Fibroblast of pulmonary artery (primary cell): ENCODE measurements around the gene RBM39.
"Not testable (repeated sequence)": the region's sequence is repeated elsewhere in the genome, so short reads cannot be mapped to it uniquely, and the experiment has no call there.

Experiments
- DNase-seq: peaks from one replicate; pipeline ENCODE4 v3.0.0-alpha.2; 2010; ENCODE audit warnings: low read depth
- H3K4me3 ChIP-seq: replicated peaks from 2 replicates; pipeline ENCODE4 v1.5.1; 2011; ENCODE audit warnings: low read depth, mild to moderate bottlenecking, control low read depth, low read length, moderate library complexity
- TF ChIP-seq, protein P1 (sequence below): IDR thresholded peaks from 2 replicates; pipeline ENCODE4 v1.5.1; 2011; ENCODE audit warnings: mild to moderate bottlenecking, control low read depth, low read length, inconsistent platforms; ENCODE audit errors: missing control alignments

The RBM39 gene

DNA sequence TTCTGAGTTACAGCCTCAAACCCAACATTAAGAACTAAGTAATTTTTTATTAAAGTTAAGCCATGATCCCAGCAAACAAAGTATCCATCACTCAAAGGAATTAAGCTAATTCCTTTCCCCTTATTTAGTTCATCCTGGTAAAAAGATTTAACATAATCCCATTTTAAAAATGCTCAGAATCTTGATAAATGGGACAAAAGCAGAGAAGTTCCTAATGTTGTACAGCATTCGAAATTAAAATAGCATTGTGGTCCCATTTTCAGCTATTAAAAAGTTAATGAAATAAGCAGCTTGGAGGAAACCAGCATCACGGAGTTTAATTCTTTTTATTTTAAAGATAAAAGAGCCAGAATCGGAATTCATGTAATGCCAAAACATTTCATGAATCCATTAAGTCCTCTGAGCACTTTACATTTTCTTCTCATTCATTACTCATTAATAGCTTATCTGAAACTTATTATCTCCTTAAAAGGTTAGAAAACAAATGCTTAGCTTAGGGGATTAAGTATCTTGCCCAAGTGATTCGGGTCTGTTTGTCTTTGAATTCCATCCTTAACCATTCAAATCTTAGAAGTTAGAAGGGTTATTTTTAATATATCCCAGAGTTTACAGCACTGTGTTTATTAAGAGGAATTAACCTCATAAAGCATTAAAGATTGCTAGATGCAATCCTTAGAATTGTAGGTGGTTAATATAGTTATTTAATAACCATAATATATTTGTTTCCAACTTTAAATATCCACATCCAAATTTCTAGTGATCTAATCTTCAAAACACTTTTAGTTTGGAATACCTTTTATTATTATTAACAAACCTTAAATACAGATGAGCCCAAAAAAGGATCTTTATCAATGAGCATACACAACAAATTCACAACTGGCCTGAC lies 11.2 kb downstream of the RBM39 start:
- TF ChIP-seq, protein P1, sequence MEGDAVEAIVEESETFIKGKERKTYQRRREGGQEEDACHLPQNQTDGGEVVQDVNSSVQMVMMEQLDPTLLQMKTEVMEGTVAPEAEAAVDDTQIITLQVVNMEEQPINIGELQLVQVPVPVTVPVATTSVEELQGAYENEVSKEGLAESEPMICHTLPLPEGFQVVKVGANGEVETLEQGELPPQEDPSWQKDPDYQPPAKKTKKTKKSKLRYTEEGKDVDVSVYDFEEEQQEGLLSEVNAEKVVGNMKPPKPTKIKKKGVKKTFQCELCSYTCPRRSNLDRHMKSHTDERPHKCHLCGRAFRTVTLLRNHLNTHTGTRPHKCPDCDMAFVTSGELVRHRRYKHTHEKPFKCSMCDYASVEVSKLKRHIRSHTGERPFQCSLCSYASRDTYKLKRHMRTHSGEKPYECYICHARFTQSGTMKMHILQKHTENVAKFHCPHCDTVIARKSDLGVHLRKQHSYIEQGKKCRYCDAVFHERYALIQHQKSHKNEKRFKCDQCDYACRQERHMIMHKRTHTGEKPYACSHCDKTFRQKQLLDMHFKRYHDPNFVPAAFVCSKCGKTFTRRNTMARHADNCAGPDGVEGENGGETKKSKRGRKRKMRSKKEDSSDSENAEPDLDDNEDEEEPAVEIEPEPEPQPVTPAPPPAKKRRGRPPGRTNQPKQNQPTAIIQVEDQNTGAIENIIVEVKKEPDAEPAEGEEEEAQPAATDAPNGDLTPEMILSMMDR = no peak
- no peak for DNase-seq

DNA sequence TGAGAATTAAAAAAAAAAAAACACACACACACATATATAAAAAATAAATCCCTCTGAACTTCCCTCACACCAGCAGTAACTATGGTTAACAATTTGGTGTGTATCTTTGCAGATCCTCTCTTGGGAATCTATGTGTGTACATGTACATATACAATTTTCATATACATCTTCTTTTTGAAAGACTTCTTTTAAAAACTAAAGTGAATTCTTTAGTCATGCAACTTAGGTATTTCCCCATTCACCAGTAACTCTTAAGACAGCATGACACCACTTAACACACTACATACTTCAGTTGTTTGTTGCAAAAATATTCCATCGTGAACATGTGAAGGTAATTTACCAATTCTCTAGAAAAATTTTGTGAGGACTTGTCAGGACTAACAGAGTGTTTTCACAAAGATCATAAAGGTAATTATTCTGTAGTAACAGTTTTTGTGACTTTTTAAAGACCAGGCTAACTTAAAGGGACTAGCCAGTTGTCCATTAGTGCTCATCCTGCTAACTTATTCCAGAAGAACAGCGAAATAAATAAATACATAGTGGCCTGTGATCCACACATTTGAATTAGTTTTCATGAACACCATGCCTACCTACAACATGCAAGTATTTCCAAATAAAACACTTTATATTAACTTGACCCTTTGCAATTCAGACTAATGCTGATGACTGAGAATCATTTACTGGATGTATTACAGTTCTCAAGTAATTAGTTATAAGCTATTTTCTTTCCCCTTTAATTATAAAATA lies 12.1 kb downstream of the RBM39 start:
- DNase-seq = no peak
- TF ChIP-seq, protein P1 = no peak
- no peak overlapping the region for H3K4me3 ChIP-seq

More for the DNA sequence above, 11.2 kb downstream of the RBM39 start:
- no peak overlapping the region for H3K4me3 ChIP-seq

DNA sequence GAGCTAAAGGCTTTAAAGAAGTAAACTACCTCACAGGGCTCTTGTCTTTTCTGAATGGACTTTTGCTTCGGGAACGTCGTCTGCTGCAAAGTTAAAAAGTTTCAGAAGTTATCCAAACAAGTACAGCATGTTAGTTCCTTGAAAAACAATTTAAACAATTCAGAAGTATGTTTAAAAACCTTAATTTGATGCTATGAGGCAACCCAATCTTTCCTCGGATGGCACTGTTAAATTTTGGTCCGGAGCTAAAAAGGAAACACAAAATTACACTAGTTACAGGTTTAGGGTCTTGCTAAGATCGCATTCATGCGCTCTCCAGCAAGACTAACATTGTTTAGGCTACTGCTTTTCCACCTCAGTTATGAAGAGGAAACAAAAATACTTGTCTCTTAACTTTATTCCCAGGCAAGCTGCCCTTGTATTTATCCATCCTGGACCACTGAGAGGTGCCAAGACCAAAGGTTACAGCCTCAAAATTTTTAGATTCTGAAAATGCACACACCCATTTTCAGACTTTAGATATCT lies 12.7 kb downstream of the RBM39 start:
- H3K4me3 ChIP-seq = no peak overlapping the region
- TF ChIP-seq, protein P1 = no peak
- no peak for DNase-seq

DNA sequence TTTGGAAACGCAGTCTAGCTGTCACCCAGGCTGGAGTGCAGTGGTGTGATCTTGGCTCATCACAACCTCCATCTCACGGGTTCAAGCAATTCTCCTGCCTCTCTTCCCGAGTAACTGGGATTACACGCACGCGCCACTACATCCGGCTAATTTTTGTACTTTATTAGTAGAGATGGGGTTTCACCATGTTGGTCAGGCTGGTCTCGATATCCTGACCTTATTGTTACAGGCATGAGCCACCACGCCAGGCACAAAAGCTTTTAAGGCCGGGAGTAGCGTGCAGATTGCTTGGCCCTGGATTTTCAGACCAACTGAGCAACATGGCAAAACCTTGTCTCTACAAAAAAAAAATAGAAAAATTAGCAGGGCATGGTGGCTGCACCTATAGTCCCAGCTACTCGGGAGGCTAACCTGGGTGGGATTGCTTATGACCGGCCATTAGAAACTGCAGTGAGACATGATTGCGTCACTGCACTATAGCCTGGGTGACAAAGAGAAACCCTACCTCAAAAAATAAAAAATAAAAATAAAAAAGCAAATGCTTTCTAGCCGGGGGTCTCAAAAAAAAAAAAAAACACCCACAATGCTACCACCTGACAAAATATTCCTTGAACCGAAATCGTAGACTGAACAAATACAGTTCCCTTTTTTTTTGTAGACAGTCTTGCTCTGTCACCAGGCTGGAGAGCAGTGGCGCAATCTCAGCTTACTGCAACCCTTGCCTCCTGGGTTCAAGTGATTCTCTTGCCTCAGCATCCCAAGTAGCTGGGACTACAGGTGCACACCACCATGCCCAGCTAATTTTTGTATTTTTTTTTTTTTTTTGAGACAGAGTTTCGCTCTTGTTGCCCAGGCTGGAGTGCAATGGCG lies 15.0 kb downstream of the RBM39 start:
- TF ChIP-seq, protein P1 = no peak
- DNase-seq = no peak
- no peak overlapping the region for H3K4me3 ChIP-seq

DNA sequence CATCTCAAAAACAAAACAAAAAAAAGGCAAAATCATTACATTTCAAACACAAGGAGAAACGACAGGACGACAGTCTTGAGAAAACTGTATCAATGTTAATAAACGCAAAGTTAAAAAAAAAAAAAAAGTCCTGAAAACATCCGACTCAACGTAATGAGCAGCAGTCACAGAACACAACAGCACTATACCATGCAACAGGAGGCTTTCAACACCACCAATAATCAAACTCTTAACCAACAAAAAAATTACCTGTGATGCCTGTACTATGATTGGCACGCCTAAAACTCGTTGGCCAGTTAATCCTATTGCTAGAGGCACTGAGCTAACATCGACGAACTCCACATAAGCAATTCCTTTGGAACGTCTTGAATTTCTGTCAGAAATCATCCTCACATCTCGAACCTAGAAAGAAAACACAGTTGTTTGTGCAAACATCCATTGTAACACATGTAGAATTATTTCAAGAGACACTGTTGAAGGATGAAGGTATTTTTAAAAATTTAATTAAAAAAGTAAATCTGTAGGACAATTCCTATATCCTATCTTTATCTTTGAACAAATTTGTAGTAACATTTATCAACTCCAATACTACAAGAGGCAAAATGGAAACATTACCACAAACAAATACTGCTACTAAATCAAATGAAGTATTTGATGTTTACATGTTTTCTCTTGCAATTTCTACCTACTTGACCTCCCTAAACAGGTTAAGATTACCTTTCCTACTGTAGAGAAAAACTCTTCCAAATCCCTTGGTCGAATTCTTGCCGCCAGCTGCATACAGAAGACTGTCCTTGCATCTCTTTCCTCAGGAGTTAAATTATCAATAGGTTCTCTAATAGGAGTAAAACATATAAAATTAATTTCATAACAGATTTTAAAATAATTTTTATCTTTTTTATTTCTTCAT lies 17.5 kb downstream of the RBM39 start:
- TF ChIP-seq, protein P1 = no peak
- DNase-seq = no peak
- no peak overlapping the region for H3K4me3 ChIP-seq

DNA sequence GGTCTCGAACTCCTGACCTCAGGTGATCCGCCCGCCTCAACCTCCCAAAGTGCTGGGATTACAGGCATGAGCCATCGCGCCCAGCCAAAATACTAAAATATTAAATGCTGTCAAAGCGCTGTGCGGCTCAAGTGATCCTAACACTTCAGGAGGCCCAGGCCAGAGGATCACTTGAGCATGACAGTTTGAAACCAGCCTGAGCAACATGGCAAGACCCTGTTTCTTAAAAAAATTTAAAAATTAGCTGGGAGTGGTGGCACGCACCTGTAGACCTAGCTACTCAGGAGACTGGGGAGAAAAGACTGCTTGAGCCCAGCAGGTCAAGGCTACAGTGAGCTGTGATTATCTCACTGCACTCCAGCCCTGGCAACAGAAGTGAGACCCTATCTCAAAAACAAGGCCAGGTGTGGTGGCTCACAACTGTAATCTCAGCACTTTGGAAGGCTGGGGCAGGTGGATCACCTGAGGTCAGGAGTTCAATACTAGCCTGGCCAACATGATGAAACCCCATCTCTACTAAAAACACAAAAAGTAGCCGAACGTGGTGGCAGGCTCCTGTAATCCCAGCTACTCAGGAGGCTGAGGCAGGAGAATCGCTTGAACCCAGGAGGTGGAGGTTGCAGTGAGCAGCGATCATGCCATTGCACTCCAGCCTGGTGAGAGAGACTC lies 18.3 kb downstream of the RBM39 start:
- H3K4me3 ChIP-seq, DNase-seq: not testable (repeated sequence)

DNA sequence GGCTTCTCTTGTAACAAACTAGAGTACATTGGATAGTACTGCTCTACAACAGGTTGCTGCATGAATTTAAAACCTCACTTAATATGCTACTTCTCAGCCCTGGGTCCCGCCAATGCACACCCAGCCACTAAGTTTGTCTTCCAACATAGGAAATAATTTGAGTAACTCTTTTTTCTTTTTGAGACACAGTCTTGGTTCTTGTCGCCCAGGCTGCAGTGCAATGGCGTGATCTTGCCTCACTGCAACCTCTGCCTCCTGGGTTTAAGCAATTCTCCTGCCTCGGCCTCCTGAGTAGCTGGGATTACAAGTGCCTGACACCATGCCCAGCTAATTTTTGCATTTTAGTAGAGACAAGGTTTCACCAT lies 18.8 kb downstream of the RBM39 start:
- not testable (repeated sequence) for H3K4me3 ChIP-seq, DNase-seq
